IMR-90 (cell line): ENCODE measurements around the gene UBE2O.

ENCODE experiments used
- BHLHE40 ChIP-seq: fragments of 150-350 bp; IDR thresholded peaks from 2 replicates; pipeline ENCODE4 v1.6.1; 2016; ENCODE audit warnings: mild to moderate bottlenecking, low read depth, low read length
- CEBPB ChIP-seq: IDR thresholded peaks from 2 replicates; pipeline ENCODE4 v1.6.1; 2012; ENCODE audit warnings: low read depth, low read length, improper control_type of control experiment
- FOS ChIP-seq: fragments of 150-350 bp; IDR thresholded peaks from 2 replicates; pipeline ENCODE4 v1.6.1; 2016; ENCODE audit warnings: low read depth, low read length
- MAZ ChIP-seq: IDR thresholded peaks from 2 replicates; pipeline ENCODE4 v1.6.1; 2012; ENCODE audit warnings: low read depth, mild to moderate bottlenecking, low read length, improper control_type of control experiment, moderate library complexity, borderline replicate concordance
- MXI1 ChIP-seq: IDR thresholded peaks from 2 replicates; pipeline ENCODE4 v1.6.1; 2012; ENCODE audit warnings: low read depth, mild to moderate bottlenecking, low read length, moderate library complexity, borderline replicate concordance
- POLR2A ChIP-seq: IDR thresholded peaks from 2 replicates; pipeline ENCODE4 v1.6.1; 2012; ENCODE audit warnings: mild to moderate bottlenecking, low read depth, low read length
- RAD21 ChIP-seq: IDR thresholded peaks from 2 replicates; pipeline ENCODE4 v1.6.1; 2012; ENCODE audit warnings: low read length, improper control_type of control experiment
- RFX5 ChIP-seq: IDR thresholded peaks from 2 replicates; pipeline ENCODE4 v1.8.0; 2012; ENCODE audit warnings: low read depth, mild to moderate bottlenecking, low read length, moderate library complexity
- TF ChIP-seq, protein P1 (sequence below): conservative IDR thresholded peaks from 2 replicates; pipeline ENCODE4 v1.5.1; 2012; ENCODE audit warnings: mild to moderate bottlenecking, low read depth, low read length, improper control_type of control experiment

DNA sequence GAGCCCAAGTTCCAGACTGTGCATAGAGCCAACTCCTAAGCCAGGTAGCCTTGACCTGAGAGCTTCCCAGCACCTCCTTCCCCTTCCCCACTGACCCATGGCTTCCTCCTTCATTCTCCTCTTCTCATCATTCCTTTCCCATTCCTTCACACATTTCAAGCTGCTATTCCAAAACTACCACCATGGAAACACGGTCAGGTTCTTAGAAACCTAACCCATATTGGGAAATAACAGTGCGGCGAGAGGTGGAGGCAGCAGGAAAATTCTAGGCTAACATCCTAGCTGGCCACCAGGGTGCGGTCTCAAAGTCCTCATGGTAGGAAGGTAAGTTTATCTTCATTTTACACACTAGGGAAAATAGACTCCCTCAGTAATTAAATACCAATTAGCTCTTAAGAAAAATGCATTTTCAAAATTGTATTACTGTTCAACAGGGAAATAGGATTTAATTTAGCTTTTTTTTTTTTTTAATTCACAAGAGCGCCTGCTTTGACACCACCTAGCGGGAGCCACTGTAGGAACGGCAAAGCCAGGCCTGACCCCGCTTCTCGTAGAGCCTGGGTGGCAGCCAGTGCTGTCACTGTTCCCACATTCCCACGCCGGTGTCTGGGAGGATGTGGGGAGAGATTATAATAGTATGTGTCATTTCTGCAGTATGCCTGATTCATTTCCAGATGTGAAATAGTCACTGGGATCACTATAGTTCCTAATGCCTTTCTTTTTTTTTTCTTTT, 82.5 kb downstream of the UBE2O start:
- TF ChIP-seq, protein P1, sequence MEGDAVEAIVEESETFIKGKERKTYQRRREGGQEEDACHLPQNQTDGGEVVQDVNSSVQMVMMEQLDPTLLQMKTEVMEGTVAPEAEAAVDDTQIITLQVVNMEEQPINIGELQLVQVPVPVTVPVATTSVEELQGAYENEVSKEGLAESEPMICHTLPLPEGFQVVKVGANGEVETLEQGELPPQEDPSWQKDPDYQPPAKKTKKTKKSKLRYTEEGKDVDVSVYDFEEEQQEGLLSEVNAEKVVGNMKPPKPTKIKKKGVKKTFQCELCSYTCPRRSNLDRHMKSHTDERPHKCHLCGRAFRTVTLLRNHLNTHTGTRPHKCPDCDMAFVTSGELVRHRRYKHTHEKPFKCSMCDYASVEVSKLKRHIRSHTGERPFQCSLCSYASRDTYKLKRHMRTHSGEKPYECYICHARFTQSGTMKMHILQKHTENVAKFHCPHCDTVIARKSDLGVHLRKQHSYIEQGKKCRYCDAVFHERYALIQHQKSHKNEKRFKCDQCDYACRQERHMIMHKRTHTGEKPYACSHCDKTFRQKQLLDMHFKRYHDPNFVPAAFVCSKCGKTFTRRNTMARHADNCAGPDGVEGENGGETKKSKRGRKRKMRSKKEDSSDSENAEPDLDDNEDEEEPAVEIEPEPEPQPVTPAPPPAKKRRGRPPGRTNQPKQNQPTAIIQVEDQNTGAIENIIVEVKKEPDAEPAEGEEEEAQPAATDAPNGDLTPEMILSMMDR = peak; percentile 60
- no peak; the same call in none of the 2 replicates for TF ChIP-seq POLR2A
- peak; percentile 80 for TF ChIP-seq CEBPB
- no peak for TF ChIP-seq RFX5
- TF ChIP-seq BHLHE40 = peak; percentile 61; the same call in 1 of the 2 replicates
- peak; percentile 53 for TF ChIP-seq RAD21
- no peak for TF ChIP-seq MXI1
- peak; percentile 27; the same call in 1 of the 2 replicates for TF ChIP-seq MAZ
- peak; percentile 87 for TF ChIP-seq FOS
